ENCODE data around the gene MEF2D. TPM values are rescaled to one million over a fixed set of nuclear protein-coding genes. Genes with fewer than 3 reads are reported as not detected.

The MEF2D gene
- total RNA-seq, 1 donor from 2014 or later, result 10.6 TPM

GRCh38 chr1:156534424-156535060, 34.0 kb upstream of the MEF2D start:
- DNase-seq (ENCODE audit: low read depth), result no peak
- H3K4me3 ChIP-seq (ENCODE audit: low read depth, low read length), result no peak overlapping the region
- no peak for TF ChIP-seq CTCF (conservative IDR thresholded peaks at IDR 0.05; ENCODE audit: low read depth, low read length)

GRCh38 chr1:156533568-156534220, 33.1 kb upstream of the MEF2D start:
- DNase-seq (ENCODE audit: low read depth), result no peak
- TF ChIP-seq CTCF (conservative IDR thresholded peaks at IDR 0.05; ENCODE audit: low read depth, low read length), result no peak
- no peak overlapping the region for H3K4me3 ChIP-seq (ENCODE audit: low read depth, low read length)

- no peak for TF ChIP-seq CTCF (conservative IDR thresholded peaks at IDR 0.05; ENCODE audit: low read depth, low read length)
- H3K4me3 ChIP-seq (ENCODE audit: low read depth, low read length), result no peak overlapping the region
- DNase-seq (ENCODE audit: low read depth), result no peak
These were observed 31.8 kb upstream of the MEF2D start for GRCh38 chr1:156532374-156532773.

GRCh38 chr1:156530006-156530405, 29.4 kb upstream of the MEF2D start:
- DNase-seq (ENCODE audit: low read depth), result no peak
- no peak for TF ChIP-seq CTCF (conservative IDR thresholded peaks at IDR 0.05; ENCODE audit: low read depth, low read length)
- no peak overlapping the region for H3K4me3 ChIP-seq (ENCODE audit: low read depth, low read length)

- no peak for DNase-seq (ENCODE audit: low read depth)
- no peak for TF ChIP-seq CTCF (conservative IDR thresholded peaks at IDR 0.05; ENCODE audit: low read depth, low read length)
- H3K4me3 ChIP-seq (ENCODE audit: low read depth, low read length), result no peak overlapping the region
These were observed 28.4 kb upstream of the MEF2D start for GRCh38 chr1:156528875-156529425.

GRCh38 chr1:156528231-156528630, 27.7 kb upstream of the MEF2D start:
- H3K4me3 ChIP-seq (ENCODE audit: low read depth, low read length), result no peak overlapping the region
- DNase-seq (ENCODE audit: low read depth), result no peak
- TF ChIP-seq CTCF (conservative IDR thresholded peaks at IDR 0.05; ENCODE audit: low read depth, low read length), result no peak
